ENCODE data around the gene CHAD.
A peak's percentile ranks its signal among the peaks of the same experiment; 100 is the strongest.
"Not testable (repeated sequence)": the region's sequence is repeated elsewhere in the genome, so short reads cannot be mapped to it uniquely, and the experiment has no call there.

Gene CHAD

GRCh38 chr17:50493744-50494143 is 25.1 kb upstream of the CHAD start:
- no peak for DNase-seq

GRCh38 chr17:50492214-50492613 is 23.5 kb upstream of the CHAD start:
- DNase-seq: no peak

- no peak for DNase-seq
Observed at GRCh38 chr17:50491505-50491904, 22.8 kb upstream of the CHAD start.

- no peak for DNase-seq
Observed at GRCh38 chr17:50488880-50489279, 20.2 kb upstream of the CHAD start.

GRCh38 chr17:50487213-50488096 is 18.8 kb upstream of the CHAD start:
- no peak for DNase-seq

- no peak for DNase-seq
Observed at GRCh38 chr17:50484386-50485155, 15.9 kb upstream of the CHAD start.

GRCh38 chr17:50483266-50483665 is 14.6 kb upstream of the CHAD start:
- no peak for DNase-seq

- DNase-seq: peak; percentile 90
Observed at GRCh38 chr17:50482516-50482915, 13.8 kb upstream of the CHAD start.

- no peak for DNase-seq
Observed at GRCh38 chr17:50482110-50482509, 13.4 kb upstream of the CHAD start.

- DNase-seq: no peak
Observed at GRCh38 chr17:50481648-50482047, 13.0 kb upstream of the CHAD start.

GRCh38 chr17:50480854-50481490 is 12.3 kb upstream of the CHAD start:
- DNase-seq: no peak

- DNase-seq: no peak
Observed at GRCh38 chr17:50480142-50480764, 11.6 kb upstream of the CHAD start.

GRCh38 chr17:50479522-50480141 is 11.0 kb upstream of the CHAD start:
- DNase-seq: peak; percentile 86

GRCh38 chr17:50478391-50479381 is 10.0 kb upstream of the CHAD start, which contains the start of gene RSAD1:
Gene RSAD1 (plus strand): TSS chr17:50478860. CDS start chr17:50478885, 25 bp downstream.
- peak; percentile 90 for DNase-seq

- DNase-seq: no peak
Observed at GRCh38 chr17:50477976-50478375, 9.3 kb upstream of the CHAD start.

GRCh38 chr17:50476545-50477315 is 8.1 kb upstream of the CHAD start:
- no peak for DNase-seq

GRCh38 chr17:50475775-50476544 is 7.3 kb upstream of the CHAD start:
- not testable (repeated sequence) for DNase-seq

GRCh38 chr17:50475362-50475761 is 6.7 kb upstream of the CHAD start:
- DNase-seq: no peak

- DNase-seq: no peak
Observed at GRCh38 chr17:50474523-50474922, 5.8 kb upstream of the CHAD start.

- DNase-seq: no peak
Observed at GRCh38 chr17:50473901-50474300, 5.2 kb upstream of the CHAD start.
